AG08395 (cell line): ENCODE results near the gene B3GALT6.

ENCODE experiments used
- DNase-seq: peaks from one replicate; pipeline ENCODE4 v3.0.0; 2012; ENCODE audit warnings: mixed read lengths, low spot score

Gene B3GALT6

DNA sequence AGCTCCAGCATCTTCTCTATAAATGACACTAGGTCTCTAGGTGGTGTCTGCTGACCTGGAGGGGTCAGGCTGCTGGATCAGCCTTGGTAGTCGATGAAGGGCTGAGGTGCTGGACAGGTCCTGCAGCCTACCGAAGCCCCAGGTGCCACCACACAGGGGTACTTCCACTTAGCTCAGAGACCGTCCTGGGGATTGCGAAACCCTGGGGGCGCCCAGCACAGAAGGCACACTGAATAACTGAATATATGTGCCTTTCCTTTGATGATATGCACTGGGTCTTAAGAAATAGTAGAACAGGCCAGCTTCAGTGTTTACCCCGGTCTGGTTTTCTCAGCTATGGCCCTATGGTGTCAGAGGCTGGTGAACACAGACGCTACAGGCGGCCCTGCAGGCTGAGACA is 30.7 kb downstream of the B3GALT6 start:
- DNase-seq = no peak

- DNase-seq = no peak
Measured at GRCh38 chr1:1264026-1264425, 32.0 kb downstream of the B3GALT6 start.

DNA sequence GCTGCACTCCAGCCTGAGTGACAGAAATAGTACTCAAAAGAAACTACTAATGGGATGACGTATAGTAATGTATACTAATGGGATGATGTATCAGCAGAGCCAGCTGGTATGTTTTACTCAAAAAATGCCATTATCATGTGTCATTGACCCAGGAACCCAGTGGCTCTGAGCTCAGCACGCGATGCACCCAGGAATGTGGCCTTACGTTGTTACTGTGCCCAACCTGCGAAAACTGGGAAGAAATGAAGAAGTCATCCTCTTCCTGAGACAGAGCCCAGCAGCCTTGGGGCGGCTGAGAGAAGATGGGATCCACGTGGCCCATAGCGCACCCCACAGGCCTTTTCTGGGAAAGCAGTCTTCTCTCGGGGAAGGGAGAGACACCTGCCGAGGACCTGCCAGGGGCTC is 32.8 kb downstream of the B3GALT6 start:
- peak; percentile 96 for DNase-seq

DNA sequence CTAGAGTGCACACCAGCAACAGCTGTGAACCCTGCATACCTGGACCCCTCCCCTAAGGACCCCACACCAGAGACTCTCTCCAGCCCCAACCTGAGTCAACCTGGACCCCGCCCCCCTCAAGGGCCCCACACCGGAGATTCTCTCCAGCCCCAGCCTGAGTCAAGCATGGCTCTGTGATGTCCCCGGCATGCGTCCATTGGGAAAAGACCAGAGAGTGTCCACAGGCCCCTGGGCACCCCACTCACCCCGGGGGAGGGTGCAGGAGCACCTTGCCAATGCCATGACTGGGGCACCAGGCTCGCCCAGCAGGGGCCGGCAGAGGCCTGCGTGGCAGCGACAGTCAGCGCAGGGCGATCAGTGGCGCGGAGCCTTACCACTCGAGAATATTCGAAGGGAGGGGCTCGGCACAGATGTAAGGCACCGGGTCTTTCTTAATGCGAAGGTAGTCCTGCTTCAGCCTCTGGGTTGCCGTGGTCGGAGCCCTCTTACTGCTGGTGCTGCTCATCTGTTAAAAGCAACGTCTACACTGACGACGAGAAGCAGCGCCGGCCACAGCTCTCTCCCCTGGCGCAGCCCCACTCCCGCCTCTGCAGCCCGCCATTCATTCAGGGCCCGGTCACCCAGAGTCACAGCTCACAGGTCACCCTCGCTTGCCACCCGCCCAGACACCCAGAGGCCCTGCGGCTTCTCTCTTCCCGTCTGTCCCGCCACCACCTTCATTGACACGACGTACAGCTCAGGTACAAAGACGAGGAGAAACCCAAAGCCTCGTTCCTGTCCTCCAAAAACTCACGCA is 35.6 kb downstream of the B3GALT6 start:
- no peak for DNase-seq

DNA sequence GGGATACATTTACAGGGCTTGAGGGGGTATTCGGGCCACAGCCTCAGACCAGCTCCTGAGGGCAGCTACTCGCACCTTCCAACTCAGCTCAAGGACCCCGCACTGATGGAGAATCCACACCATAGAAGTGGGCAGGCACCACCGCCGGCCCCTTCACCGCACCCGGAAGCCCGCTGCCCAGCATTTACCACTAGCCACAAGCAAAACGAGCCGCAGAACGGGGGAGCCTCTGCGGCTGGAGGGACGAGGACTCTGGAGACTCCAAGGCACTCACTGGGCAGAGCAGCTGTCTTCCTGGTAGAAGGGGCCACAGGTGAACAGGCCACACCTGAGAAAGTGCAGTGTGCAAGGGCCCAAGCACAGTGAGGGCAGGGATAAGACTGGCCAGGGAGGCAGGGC is 36.2 kb downstream of the B3GALT6 start:
- DNase-seq = no peak

DNA sequence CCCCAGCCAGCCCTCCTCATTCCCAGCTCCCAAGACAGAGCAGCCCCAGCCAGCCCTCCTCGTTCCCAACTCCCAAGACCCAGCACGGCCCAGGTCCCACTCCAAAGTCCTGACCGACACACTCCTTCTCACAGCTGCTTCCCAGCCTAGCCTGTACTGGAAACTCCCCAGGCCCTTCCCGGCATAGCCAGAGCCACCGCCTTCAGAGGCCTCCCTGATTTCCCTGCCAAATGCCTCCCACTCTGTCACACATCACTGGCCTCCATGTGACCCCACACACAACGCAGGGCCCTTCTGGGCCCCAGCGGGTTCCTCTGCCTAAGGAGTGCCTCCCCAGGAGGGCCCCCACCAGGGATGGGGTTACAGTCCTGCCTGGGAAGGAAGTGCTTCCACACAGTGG is 38.8 kb downstream of the B3GALT6 start:
- DNase-seq = no peak

- DNase-seq = no peak
Measured at GRCh38 chr1:1272341-1273208, 40.5 kb downstream of the B3GALT6 start.

DNA sequence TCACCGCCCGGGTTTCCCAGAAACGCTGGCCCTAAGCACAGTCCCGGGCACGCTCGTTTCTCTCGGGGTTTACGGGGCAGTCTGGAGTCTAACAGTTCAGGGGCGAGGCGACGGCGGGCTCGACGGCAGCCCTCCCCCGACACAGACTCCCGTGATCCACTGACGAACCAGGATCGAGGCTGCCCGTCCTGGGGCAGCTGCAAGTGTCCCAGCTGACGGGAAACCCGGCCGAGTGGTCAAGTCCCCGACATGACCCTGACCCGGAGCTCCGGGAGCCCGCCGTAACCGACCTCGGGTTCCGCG is 41.1 kb downstream of the B3GALT6 start:
- DNase-seq = no peak

DNA sequence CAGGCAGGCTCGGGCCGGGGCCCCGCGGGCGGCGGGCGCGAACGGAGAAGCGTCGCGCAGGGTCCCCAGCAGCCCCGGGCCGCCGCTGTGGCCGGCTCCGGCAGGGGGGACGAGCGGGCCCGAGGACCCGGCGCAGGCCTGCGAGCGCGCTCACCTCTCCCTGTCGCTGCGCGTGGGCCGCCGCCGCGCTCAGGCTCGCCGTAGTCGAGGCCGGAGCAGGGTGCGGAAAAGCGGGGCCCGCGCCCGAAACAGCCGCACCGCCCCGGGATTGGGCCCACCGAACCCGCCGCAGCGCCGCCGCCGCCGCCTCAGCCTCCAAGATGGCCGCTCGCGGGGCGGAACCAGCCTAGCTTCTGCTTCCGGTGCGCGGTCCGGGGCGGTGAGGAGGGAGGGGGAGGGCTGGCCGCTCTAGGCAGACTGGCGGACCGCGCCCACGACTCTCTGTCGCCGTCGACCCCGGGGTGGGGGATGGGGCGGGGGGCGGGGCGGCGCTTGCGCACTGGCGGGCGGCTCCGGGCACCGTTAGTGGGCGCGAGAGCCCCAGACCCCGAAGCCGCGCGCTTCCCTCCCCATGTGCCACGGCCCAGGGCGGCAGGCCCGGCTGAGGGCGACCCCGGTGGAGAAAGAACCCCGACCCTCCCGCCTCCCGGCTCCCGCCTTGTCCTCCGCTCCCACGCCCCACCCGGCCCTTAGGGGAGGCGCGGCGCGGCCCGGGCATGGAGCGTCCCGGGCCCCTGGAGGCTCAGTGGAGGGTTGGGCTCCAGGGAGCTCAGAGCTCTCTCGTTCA is 41.7 kb downstream of the B3GALT6 start, which contains the start of gene UBE2J2:
Gene UBE2J2 (minus strand): TSS at position 343 of the 787 bp plus-strand sequence. CDS start 5,862 bp downstream, outside the sequence.
- peak; percentile 98 for DNase-seq

GRCh38 chr1:1274299-1274930 is 42.4 kb downstream of the B3GALT6 start:
- no peak for DNase-seq

- DNase-seq = no peak
Measured at GRCh38 chr1:1274931-1275431, 42.9 kb downstream of the B3GALT6 start.

DNA sequence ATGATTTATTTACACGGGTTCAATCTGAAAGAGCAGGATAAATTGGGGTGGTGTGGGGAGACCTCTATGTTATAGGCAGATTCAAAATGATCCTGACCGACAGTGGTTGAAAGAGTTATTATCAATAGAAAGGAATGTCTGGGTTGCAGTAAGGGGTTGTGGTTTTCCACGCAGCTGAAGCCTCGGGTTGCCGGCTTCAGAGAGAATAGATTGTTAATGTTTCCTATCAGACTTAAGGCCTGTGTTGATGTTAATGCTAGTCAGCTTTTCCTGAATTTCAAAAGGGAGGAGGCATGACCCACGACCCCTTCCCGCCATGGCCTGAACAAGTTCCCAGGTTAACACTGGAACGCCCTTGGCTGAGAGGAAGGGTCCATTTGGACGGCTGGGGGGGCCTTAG is 43.8 kb downstream of the B3GALT6 start:
- DNase-seq = no peak

DNA sequence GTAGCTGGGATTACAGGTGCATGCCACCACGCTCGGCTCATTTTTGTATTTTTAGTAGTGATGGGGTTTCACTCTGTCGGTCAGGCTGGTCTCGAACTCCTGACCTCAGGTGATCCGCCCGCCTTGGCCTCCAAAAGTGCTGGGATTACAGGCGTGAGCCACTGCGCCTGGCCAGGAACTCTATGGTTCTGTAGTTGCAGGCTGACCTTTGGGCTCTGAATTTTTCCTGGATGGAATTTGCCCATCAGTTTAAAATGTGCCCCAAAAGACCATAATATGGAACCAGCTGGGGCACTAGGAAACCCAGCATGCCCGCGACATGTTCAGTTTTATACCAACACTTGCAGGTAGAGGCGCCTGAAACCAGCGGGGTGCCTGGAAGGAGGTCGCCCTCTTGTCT is 46.6 kb downstream of the B3GALT6 start:
- DNase-seq = no peak

GRCh38 chr1:1279028-1279427 is 47.0 kb downstream of the B3GALT6 start:
- no peak for DNase-seq

- DNase-seq = no peak
Measured at GRCh38 chr1:1280782-1281481, 48.9 kb downstream of the B3GALT6 start.

DNA sequence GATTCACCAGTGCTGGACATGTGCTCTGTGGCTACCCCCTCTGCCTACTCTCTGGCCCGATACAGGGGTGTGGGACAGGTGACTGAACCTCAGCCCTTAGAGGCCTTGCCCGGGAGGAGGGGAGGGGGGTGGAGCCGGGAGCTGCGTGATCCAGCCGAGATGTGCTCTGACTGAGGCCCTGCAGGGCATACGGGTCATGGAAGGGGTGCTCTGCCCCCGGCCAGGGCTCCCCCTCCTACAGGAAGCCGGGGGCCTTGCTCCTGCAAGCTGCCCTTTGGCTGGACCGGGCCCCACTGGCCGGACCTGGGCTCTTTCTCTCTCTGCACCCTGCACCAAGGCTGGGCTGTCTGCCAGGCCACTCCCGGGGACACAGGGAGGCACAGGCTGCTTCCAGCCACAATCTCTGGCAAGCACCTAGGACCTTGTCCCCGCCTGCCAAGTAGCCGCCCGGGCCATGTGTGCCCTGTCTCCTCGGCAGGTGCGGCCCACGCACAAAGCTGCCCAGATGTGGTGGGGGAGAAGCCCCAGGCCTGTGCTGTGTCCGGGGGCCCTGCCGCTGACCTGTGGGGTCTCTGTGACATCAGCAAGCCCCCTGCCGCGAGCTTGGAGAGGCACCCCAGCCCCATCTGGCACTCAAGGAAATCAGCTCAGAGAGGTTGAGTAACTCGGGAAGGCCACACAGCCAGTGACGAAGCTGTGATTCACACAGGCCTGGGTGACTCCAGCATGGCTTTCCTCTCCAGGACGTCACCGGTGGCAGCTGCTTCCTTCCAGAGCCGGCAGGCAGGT is 49.7 kb downstream of the B3GALT6 start:
- peak; percentile 67 for DNase-seq

- DNase-seq = no peak
Measured at GRCh38 chr1:1282998-1283397, 51.0 kb downstream of the B3GALT6 start.

- DNase-seq = peak; percentile 32
Measured at GRCh38 chr1:1283821-1284220, 51.8 kb downstream of the B3GALT6 start.
